Stimulated activated CD8-positive, alpha-beta memory T cell treated with anti-CD3 and anti-CD28 coated beads, Interleukin-4, amount 100 ng/mL, for 24 hours (primary cell): ENCODE measurements around the gene ZNF277.
"Not testable (repeated sequence)": the region's sequence is repeated elsewhere in the genome, so short reads cannot be mapped to it uniquely, and the experiment has no call there.

Experiments
- DNase-seq: peaks from one replicate; pipeline ENCODE4 v3.0.0-alpha.2; 2020; ENCODE audit warnings: low read depth

The ZNF277 gene

DNA sequence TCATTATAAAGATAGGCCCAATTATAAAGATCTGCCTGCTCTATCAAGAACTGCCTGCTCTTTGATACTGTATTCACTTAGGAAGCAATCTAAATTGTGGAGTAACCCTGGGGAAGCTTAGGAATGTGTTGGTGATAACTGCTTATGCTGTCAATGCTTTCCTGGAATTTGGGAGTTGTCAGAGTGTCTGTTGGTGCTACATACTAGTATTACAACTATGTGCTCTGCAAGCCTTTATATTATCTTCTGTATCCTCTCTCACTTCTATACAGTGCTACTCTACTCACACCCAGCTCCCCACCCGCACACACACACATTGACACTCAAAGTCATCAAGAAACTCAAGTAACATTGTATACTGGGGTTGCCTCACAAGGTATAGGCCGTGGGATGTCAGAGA is 6.1 kb downstream of the ZNF277 start:
- DNase-seq: no peak

DNA sequence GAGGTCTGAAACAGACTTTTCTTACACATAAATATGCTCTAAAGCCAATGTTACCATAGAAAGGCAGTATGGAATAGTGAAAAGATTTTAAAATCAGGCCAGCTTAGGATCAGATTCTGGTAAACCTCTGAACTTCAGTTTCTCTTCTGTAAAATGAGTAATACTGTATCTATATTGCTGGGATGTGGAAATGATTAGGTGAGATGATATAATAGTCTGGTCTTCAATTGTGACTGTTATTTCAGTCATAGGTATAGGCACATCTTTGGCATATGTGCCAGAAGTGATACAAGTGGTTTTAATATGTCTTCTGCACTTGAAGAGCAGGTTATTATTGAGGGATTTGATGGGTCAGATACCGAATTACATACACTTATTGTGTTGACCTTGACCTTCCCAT is 7.2 kb downstream of the ZNF277 start:
- DNase-seq: no peak

DNA sequence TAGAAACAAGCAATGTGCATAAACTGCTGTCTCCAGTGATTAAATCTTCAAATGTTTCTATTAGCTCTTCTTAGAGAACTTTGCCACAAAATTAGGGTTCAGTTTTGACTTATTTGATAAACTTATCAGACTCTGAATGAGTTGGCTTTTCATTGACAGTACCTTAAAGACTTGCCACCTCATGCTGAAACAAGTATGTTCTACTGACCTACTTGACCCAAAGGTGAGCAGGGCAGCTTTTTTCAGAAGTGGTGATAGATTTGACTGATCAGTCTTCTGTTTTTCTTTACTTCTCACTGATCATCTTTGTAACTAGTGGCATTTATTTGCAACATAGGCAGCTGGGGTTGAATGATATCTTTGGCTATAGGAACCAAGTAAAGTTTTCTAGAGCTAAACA is 7.8 kb downstream of the ZNF277 start:
- no peak for DNase-seq

DNA sequence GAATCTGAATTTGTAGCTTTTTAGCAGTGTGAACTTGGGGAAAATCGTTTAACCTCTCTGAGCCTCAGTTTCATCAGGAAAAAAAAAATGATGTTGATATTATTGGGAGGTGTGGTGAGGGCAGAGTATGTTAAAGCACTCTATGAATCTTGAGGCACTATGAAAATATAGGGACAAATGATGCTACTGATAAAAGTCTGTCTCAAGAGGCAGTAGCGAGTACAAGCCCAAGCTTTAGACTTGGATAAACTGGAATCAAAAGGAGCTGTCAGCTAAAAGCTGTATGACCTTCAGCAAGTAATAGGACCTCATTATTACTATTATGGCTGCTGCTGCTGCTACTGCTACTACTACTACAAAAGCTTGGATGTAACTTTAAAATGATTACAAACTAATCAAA is 8.4 kb downstream of the ZNF277 start:
- no peak for DNase-seq

DNA sequence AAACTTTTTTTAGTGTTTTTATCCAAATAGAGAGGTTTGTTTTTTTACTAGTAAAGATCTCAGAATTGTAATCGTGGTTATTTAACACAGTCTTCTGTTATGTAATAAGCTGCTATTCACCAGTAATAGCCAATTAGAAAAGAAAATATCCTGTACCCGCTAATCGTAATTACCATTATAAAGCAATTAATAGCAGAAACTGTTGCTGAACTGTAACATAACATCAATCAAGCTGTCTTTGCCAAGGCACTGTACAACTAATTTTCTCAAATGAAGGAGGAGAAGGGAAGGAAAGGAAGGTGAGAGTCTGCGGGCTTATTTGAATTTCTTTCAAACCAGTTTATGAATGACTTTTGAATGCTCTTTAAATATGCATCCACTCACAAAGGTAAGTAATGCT is 9.3 kb downstream of the ZNF277 start:
- DNase-seq: no peak

DNA sequence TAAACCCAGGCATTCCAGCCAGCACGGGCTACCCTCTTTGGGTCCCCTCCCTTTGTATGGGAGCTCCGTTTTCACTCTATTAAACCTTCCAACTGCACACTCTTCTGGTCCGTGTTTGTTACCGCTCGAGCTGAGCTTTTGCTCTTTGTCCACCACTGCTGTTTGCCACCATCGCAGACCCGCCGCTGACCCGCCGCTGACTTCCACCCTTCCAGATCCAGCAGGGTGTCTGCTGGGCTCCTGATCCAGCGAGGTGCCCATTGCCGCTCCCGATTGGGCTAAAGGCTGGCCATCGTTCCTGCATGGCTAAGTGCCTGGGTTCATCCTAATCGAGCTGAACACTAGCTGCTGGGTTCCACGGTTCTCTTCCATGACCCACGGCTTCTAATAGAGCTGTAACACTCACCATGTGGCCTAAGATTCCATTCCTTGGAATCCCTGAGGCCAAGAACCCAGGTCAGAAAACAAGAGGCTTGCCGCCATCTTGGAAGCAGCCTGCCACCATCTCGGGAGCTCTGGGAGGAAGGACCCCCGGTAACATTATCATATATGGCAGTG is 14.5 kb downstream of the ZNF277 start:
- DNase-seq: no peak

DNA sequence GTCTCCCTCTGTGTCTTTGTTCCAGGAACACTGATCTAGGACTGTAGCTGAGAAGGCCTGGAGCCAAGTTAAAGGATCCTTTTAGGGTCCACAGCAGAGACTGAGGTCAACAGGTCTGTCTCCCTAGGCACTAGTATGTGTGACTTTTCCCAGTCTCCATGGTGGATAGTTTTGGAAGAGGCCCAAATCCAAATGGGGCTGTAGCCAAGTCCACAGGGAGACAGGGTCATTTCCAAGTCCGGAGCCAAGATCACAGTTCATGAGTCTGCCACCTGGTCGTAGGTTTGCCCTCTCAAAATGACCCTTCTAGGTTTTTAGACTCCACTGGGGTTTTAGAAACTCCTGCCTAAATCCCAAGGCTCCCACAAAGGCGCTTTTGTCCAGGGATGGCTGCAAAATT is 16.8 kb downstream of the ZNF277 start:
- no peak for DNase-seq

DNA sequence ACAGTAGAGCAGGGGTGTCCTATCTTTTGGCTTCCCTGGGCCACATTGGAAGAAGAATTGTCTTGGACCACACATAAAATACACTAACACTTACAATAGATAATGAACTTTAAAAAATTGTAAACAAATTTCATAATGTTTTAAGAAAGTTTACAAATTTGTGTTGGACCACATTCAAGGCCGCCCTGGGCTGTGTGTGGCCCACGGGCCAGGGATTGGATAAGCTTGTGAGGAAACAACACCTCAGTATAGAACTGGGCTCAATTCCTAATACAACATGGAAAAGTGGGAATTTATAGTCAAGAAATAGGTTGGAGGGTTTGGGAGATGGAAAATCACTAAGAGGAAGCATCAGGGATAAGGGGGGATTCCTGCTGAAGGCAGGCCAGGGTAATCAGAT is 17.7 kb downstream of the ZNF277 start:
- no peak for DNase-seq

DNA sequence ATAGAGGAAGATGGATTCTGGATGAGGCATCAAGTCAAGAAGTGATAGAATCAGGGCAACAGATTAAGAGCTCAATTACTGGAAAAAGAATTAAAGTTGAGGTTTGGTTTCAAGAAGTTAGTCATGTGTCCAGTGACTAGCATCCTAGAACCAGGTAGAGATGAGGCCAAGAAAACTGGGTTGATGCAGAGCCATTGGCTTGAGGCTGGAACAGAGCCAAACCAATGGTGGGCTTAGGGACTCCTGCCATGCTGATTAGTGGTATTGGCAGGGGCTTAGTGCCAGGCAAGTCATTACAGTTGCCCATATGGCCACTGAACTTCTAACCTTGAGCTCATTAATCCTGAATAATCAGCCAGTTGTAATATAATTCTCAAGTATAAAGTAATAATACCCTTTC is 18.5 kb downstream of the ZNF277 start:
- no peak for DNase-seq

DNA sequence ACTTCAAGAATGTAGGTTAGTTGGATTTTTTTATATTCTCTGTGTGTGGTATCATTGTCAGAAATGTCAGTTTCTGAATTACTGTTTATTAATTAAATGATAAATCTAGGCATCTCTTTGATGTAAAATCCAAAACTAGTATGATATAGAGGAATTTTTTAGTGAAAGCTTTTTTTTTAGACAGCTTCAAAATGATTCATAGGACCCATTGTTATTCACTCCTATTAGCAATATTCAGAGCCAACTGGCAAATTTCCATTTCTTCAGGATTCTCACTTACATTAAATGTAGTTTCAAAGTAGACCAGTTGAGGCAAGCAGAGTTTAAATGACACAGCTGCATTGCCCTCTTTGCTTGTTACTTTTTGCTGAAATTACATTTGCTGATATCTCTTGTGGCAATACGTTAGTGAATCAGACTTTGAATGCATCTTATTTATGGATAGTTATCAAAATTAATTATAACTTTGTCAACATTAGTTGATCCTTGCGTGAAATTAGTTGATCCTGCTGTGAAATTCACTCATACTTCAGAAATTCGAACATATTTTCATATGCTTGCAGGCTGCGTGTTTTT is 20.3 kb downstream of the ZNF277 start:
- DNase-seq: no peak

DNA sequence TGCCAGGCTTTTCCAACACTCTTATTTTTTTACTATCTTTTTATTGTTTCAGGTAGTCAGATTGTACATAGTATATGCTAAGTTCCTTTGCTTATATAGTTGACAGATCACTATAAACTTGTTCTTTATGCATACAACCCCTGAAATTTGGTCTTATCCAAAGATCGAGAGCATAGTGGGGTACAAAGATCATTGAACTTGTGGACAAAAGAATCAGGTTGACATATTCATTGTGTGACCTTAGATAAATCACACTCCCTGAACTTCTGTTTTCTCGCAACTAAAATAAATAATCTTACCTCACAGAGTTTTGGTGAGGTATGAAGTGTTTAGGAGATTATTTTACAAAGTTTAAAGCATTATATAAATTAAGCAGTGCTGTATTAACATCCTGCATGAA is 22.1 kb downstream of the ZNF277 start:
- no peak for DNase-seq

DNA sequence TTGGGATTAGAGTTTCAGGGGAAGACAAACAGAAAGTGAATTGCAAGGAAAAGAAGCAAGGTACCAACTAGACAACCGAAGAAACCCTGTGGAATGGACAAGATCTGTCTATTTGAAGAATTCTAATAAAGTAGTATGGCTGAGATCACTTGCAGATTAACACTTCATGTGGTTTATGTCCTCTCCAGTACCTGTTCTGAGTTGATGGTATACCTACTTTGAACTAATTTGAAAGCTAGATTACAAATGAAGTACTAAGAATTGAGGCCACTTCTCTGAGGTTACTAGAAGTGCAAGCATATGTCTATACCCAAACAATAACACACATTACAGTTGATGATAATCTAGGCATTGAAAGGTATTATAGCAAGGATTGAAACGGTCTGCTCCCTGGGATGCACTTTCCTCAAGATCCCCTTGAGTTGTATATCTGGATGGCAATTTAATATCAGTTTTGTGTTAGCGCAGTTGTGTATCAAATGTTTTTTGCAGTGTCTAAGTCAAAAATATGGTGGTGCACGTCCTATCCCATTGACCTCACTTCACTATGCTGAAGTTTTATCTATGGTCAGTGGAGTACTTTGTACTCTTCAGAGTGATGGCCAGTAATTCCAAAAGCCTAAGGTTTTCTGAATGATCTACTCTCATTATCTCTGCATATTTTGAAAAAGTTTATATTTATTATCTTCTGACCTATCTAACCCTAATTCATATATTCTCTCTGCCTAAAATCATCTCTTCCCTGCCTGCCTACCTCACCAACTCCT is 25.9 kb downstream of the ZNF277 start:
- no peak for DNase-seq

DNA sequence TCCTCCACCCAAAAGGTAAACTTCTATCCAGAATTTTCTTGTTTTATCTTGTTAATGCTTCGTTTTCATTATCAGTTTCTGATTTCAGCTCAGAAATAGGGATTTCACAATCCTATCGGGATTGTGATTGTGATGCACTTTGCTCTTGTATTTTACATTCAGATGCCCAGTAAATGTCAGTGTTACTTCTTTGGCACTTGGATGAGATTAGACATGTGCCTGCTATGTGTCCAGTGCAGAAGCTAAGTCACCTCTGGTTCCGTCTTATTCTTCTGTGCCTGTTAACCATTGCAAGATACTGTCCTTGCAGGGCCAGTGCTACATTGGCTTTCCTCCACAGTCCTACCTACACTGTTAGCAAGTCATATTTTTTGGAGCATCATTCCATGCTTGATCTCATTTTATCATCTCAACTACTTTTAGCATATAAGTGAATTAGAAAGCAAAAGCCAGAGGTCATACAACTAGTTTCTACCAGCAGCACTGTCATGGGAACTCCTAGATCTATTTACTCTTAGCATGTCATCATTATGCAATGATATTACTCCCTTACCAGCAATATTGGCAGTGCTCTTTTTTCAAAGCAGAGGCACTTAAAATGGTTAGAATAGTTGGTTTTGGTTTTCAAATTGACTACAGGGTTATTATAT is 26.7 kb downstream of the ZNF277 start:
- DNase-seq: no peak

DNA sequence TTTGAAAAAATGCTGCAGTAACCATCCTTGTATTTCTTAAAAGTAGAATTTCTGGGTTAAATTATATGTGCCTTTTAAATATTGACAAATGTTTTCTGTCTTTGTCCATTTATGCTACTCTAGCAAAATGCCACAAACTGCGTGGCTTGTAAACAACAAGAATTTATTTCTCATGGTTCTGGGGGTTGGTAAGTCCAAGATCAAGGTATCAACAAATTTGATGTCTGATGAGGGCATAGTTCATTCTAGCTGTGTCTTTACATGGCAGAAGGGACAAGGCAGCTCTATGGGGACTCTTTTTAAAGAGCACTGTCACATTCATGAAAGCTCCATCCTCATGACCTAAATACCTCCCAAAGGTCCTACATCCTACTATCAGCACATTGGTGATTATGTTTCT is 27.7 kb downstream of the ZNF277 start:
- DNase-seq: no peak

DNA sequence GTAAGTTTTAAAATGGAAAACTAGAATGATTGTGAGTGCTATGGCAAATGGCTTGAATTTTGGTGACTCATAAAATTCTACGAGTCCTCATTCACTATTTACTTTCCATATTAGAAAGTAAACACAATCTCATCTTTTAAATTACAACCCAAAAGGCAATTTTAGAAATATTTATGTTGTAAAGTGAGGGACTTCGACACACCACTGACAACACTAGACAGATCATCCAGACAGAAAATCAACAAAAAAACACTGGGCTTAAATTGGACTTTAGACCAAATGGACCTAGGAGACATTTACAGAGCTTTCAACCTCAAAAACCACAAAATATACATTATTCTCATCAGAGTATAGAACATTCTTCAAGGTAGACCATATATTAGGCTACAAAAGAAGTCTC is 30.1 kb downstream of the ZNF277 start:
- DNase-seq: no peak

DNA sequence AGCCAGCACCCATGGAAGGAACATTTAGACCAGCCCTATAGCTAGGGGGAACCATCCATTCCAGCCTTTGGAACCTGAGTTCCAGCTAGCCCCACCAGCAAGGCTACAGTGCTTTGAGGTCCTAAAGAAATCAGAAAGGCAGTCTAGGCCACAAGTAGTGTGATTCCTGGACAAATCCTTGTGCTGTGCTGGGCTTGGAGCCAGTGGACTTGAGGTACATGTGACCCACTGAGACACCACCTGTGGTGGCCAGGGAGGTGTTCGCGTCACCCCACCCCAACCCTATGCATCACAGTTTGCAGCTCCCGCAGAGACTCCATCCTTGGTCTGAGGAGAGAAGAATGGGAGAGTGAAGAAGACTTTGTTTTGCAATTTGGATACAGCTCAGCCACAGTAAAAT is 31.8 kb downstream of the ZNF277 start:
- DNase-seq: no peak

DNA sequence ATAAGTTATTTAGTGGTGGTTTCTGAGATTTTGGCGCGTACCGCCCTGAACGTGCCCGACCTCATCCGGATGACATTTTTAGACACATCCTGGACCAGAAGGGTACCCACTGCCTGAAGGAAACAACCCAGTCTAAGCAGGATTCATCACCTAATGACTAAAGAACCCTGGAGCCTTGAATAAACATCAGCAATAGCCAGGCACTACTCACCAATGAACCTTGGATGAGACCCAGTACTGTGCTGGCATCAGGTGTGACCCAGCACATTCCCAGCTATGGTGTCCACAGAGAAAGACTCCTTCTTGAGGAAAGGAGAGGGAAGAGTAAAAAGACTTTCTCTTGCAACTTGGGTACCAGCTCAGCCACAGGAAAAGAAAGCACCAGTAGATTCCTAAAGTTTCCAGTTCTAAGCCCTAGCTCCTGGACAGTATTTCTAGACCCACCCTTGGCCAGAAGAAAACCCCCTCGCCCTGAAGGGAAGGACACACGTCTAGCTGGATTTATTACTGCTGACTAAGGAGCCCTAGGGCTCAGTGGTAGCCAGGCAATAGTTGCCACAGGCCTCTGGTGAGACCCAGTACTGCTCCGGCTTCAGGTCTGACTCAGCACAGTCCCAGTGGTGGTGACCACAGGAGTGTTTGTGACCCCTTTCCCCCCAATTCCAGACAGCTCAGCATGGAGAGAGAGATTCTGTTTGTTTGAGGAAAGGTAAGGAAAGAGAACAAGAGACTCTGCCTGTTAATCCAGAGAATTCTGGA is 32.5 kb downstream of the ZNF277 start:
- no peak for DNase-seq

DNA sequence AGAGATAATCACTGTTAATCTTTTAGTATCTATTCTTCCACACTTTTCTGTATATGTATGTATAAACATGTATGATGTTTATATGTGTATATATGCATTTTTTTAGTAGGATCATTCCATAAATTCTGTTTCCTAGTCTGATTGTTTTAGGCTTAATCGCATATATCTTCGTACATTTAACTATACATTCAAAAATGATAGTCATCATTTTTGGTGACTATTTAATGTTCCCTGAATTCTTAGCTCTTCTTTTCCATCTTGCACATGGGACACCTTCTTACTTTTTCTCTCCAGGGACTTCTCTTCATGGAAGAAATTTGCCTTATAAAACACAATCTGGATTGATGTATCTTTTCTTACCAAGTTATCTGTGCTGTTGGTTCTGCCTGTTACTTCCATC is 42.1 kb downstream of the ZNF277 start:
- no peak for DNase-seq

DNA sequence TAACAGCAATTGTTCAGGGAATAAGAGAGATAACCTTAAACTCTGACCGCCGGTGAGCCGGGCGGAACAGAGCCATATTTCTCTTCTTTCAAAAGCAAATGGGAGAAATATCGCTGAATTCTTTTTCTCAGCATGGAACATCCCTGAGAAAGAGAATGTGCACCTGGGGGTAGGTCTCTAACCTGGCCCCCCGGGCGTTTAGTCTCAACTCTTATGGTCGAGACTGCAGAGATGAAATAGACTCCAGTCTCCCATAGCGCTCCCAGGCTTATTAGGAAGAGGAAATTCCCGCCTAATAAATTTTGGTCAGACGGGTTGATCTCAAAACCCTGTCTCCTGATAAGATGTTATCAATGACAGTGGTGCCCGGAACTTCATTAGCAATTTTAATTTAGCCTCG is 43.5 kb downstream of the ZNF277 start:
- DNase-seq: not testable (repeated sequence)

DNA sequence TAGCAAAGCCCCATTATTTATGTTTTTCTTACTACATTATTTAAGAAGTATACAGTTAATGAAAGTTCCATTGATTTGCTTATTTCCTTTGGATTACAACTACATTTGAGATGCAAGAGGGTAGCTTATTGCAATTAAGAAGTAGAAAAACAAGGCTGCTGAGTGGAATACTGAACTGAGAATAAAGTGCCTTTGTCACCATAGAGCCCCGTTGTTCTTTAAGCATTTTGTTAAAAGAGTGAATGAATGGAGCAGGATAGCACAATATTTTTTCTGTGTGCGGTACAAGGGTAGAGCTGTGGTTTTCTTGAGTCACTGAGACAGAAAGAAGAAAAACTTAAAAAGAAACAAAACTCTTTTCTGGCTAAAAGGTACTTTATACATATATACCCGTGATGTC is 45.6 kb downstream of the ZNF277 start:
- no peak for DNase-seq

DNA sequence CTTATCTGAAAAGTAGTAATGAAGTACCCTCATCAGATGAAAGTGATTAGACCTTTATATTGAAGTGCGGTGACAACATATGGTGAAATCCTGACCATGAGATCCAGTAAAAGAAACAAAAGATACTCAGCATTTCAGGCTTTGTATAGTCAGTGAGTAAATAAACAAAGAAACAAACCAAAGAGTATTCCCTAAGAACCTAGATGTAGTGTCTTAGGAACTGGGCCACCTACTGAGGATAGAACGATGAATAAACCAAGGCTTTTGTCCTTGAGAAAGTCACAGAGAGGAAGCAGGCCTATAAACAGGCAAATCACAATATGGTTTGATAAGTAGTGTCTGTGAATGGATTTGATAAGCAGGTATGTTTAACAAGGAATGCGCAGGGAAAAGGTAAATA is 46.2 kb downstream of the ZNF277 start:
- DNase-seq: no peak

DNA sequence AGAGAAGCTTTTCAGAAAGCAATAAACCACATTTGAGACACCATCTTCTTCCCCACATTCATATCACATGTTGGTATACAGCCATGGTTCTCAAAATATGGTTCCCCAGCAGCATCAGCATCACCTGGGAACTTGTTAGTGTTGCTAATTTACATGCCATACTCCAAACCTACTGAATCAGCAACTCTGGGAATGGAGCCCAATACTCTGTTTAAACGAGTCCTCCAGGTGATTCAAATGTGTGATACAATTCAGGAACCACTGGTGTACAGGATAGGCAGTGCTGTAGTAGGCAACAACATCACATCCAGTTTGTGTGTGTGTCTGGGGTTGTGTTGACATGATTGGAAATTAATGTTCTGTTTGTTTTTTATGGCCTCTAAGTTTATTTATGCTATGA is 47.7 kb downstream of the ZNF277 start:
- no peak for DNase-seq
